ENCODE measurements around the gene CYB561A3. TPM values are rescaled to one million over a fixed set of nuclear protein-coding genes. Genes with fewer than 3 reads are reported as not detected.

The CYB561A3 gene
- total and polyA plus RNA-seq, 2 experiments from 2014 or later, result 9.8 to 30.8 TPM

GRCh38 chr11:61369372-61370348, 8.0 kb upstream of the CYB561A3 start:
- Histone ChIP-seq H3K4me2 (no peak overlapping the region), H3F3A (replicated peaks; ENCODE audit: low read depth) (peaks cover 3% of the 10 kb centered on the region; the same call in 1 of the 2 replicates), H4K20me1 (replicated peaks; ENCODE audit: insufficient read depth) (peaks cover 5% of the 10 kb centered on the region), H3K27me3 (ENCODE audit: insufficient read depth) (no peaks in the 10 kb centered on the region), H3K4me1 (ENCODE audit: insufficient read depth) (no peaks in the 10 kb centered on the region), H2AFZ (no peak overlapping the region), H3K27ac (ENCODE audit: low read depth) (no peak overlapping the region), H3K4me3 (no peak overlapping the region), H3K79me2 (replicated peaks; ENCODE audit: insufficient read depth) (no peaks in the 10 kb centered on the region), H3K36me3 (ENCODE audit: insufficient read depth) (peaks cover 59% of the 10 kb centered on the region), H3K9me2 (ENCODE audit: insufficient read depth) (no peaks in the 10 kb centered on the region)
- H3K27ac Mint-ChIP-seq, result no peak overlapping the region
- H3K4me3 Mint-ChIP-seq, result no peak overlapping the region
- no peak for ATAC-seq
- H3K9me3 Mint-ChIP-seq, result peaks cover 42% of the 10 kb centered on the region
- H3K27me3 Mint-ChIP-seq (ENCODE audit: insufficient read depth, low read depth, poor library complexity), result peaks cover 5% of the 10 kb centered on the region
- peaks cover 92% of the 10 kb centered on the region for H3K36me3 Mint-ChIP-seq (ENCODE audit: low read depth)
- no peak for DNase-seq (ENCODE audit: low spot score)
- TF ChIP-seq POLR2AphosphoS5 (IDR thresholded peaks at IDR 0.05; ENCODE audit: low read depth) (no peak), ZNF462 (CRISPR knock-in tag; IDR thresholded peaks at IDR 0.05) (no peak), CREB1 (CRISPR knock-in tag; IDR thresholded peaks at IDR 0.05; ENCODE audit: low read depth) (no peak), ZNF331 (CRISPR knock-in tag; IDR thresholded peaks at IDR 0.05; ENCODE audit: low read depth) (no peak), REST (IDR thresholded peaks at IDR 0.05; ENCODE audit: unreplicated experiment) (no peak), JUNB (IDR thresholded peaks at IDR 0.05; ENCODE audit: unreplicated experiment) (no peak), ZNF114 (CRISPR knock-in tag; IDR thresholded peaks at IDR 0.05) (no peak), STAT1 (IDR thresholded peaks at IDR 0.05; ENCODE audit: unreplicated experiment) (no peak), NANOG (IDR thresholded peaks at IDR 0.05; ENCODE audit: borderline replicate concordance) (no peak), EZH2 (IDR thresholded peaks at IDR 0.05; ENCODE audit: low read depth, unreplicated experiment) (no peak), EZH2phosphoT487 (IDR thresholded peaks at IDR 0.05; ENCODE audit: unreplicated experiment) (no peak)
- TF ChIP-seq, protein P1, sequence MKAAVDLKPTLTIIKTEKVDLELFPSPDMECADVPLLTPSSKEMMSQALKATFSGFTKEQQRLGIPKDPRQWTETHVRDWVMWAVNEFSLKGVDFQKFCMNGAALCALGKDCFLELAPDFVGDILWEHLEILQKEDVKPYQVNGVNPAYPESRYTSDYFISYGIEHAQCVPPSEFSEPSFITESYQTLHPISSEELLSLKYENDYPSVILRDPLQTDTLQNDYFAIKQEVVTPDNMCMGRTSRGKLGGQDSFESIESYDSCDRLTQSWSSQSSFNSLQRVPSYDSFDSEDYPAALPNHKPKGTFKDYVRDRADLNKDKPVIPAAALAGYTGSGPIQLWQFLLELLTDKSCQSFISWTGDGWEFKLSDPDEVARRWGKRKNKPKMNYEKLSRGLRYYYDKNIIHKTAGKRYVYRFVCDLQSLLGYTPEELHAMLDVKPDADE (IDR thresholded peaks at IDR 0.05), result no peak
- TF ChIP-seq, protein P2, sequence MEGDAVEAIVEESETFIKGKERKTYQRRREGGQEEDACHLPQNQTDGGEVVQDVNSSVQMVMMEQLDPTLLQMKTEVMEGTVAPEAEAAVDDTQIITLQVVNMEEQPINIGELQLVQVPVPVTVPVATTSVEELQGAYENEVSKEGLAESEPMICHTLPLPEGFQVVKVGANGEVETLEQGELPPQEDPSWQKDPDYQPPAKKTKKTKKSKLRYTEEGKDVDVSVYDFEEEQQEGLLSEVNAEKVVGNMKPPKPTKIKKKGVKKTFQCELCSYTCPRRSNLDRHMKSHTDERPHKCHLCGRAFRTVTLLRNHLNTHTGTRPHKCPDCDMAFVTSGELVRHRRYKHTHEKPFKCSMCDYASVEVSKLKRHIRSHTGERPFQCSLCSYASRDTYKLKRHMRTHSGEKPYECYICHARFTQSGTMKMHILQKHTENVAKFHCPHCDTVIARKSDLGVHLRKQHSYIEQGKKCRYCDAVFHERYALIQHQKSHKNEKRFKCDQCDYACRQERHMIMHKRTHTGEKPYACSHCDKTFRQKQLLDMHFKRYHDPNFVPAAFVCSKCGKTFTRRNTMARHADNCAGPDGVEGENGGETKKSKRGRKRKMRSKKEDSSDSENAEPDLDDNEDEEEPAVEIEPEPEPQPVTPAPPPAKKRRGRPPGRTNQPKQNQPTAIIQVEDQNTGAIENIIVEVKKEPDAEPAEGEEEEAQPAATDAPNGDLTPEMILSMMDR (conservative IDR thresholded peaks at IDR 0.05; ENCODE audit: low read depth in 2 of 2), result no peak
- no peaks in the 10 kb centered on the region for H3K4me1 Mint-ChIP-seq

Measured in GM23338 (cell line).